Cardiac muscle cell (in vitro differentiated cells and primary cell): Measurements from ENCODE around the gene HMGN2. TPM values are rescaled to one million over a fixed set of nuclear protein-coding genes. Genes with fewer than 3 reads are reported as not detected.

Experiments used
- DNase-seq, 2 donors: peaks; one replicate each; pipeline versions ENCODE4 v3.0.0 to v3.0.0-alpha.2; 2010 to 2017; ENCODE audit warnings: low read depth in 1 of 2, low spot score in 1 of 2
- H3K27ac ChIP-seq: fragments of 200-600 bp; sonication (generic); 2 replicates; pipeline ENCODE4 v1.5.1; 2016
- H3K27me3 ChIP-seq: fragments of 200-600 bp; sonication (generic); 2 replicates; pipeline ENCODE4 v1.6.0; 2016; ENCODE audit warnings: control low read depth
- H3K36me3 ChIP-seq: fragments of 200-600 bp; sonication (generic); 2 replicates; pipeline ENCODE4 v1.5.1; 2016; ENCODE audit warnings: control low read depth
- H3K4me1 ChIP-seq: fragments of 200-600 bp; sonication (generic); 2 replicates; pipeline ENCODE4 v1.8.1; 2017; ENCODE audit warnings: low read depth, mild to moderate bottlenecking, mixed run types
- H3K4me3 ChIP-seq: fragments of 200-600 bp; sonication (generic); 2 replicates; pipeline ENCODE4 v1.5.1; 2016; ENCODE audit warnings: mild to moderate bottlenecking
- H3K9me3 ChIP-seq: fragments of 200-600 bp; sonication (generic); 2 replicates; pipeline ENCODE4 v1.5.1; 2017; ENCODE audit warnings: low read depth, mild to moderate bottlenecking, control low read depth
- polyA plus RNA-seq: library from polyadenylated mRNA; unstranded; fragments of >200 nt; fragmentation: Nextera tagmentation; extraction: Ambion mirVana; gene quantifications from 2 replicates; pipeline ENCODE4 v1.2.1, GENCODE V29; 2016
- total RNA-seq: library from RNA; depleted of rRNA; stranded (reverse); fragments of >200 nt; gene quantifications from 2 replicates; pipeline ENCODE4 v1.2.3, GENCODE V29; 2016
- TF ChIP-seq, protein P1 (sequence below): IDR thresholded peaks from 2 replicates; pipeline ENCODE4 v1.5.1; 2012; ENCODE audit warnings: low read depth, mild to moderate bottlenecking, low read length

Gene HMGN2
- total and polyA plus RNA-seq, 2 experiments from 2014 or later = 533 to 792 TPM

DNA sequence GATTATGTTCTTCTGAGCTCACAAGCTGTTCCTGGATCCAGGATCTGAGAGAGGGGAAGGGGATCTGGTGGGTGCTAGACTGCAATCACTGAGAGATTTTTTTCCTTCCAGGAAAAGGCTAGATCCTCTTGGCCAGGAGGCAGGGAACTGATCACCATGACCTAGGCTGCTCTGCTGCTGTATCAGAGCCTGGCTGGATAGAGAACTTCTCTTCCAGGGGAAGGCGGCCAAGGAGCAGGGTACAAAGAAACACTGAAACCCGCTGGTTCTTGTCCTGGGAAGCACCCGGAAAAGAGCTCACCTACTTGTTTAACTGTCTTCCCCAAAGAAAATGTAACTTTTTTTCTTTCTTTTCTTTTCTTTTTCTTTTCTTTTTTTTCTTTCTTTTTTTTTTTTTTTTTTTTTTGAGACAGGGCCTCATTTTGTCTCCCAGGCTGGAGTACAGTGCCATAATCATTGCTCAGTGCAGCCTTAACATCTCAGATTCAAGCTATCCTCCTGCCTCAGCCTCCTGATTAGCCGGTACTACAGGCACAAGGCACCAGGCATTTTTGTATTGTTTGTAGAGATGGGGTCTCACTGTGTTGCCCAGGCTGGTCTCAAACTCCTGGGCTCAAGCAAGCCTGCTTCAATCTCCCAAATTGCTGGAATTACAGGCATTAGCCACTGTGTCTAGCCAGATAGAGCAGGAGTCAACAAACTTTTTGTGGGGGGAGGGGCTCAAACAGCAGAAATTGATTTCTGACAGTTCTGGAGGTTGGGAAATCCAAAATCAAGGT lies 44.9 kb downstream of the HMGN2 start:
- DNase-seq = no peak
- H3K9me3 ChIP-seq = no peaks in the 10 kb centered on the region
- TF ChIP-seq, protein P1, sequence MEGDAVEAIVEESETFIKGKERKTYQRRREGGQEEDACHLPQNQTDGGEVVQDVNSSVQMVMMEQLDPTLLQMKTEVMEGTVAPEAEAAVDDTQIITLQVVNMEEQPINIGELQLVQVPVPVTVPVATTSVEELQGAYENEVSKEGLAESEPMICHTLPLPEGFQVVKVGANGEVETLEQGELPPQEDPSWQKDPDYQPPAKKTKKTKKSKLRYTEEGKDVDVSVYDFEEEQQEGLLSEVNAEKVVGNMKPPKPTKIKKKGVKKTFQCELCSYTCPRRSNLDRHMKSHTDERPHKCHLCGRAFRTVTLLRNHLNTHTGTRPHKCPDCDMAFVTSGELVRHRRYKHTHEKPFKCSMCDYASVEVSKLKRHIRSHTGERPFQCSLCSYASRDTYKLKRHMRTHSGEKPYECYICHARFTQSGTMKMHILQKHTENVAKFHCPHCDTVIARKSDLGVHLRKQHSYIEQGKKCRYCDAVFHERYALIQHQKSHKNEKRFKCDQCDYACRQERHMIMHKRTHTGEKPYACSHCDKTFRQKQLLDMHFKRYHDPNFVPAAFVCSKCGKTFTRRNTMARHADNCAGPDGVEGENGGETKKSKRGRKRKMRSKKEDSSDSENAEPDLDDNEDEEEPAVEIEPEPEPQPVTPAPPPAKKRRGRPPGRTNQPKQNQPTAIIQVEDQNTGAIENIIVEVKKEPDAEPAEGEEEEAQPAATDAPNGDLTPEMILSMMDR = no peak

GRCh38 chr1:26517766-26518049 lies 45.5 kb downstream of the HMGN2 start:
- TF ChIP-seq, protein P1 = no peak
- H3K4me3 ChIP-seq = no peak overlapping the region

More for the DNA sequence above, 44.9 kb downstream of the HMGN2 start:
- Histone ChIP-seq H3K27me3 (no peaks in the 10 kb centered on the region), H3K36me3 (no peaks in the 10 kb centered on the region), H3K4me1 (no peaks in the 10 kb centered on the region), H3K4me3 (no peak overlapping the region), H3K27ac (no peak overlapping the region)

DNA sequence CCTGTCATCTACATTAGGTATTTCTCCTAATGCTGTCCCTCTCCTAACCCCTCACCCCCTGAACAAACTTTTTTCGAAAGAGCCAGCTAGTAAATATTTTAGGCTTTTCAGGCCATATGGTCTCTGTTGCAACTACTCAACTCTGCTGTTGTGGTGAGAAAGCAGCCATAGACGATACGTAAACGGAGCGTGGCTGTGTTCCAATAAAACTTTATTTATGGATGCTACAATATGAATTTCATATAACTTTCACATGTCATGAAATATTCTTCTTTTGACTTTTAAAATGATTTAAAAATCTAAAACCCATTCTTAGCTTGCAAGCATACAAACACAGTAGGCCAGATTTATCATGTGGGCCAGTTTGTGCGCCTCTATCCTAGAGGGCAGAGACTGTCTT lies 46.1 kb downstream of the HMGN2 start:
- Histone ChIP-seq H3K27ac (no peak overlapping the region), H3K36me3 (no peaks in the 10 kb centered on the region), H3K27me3 (no peaks in the 10 kb centered on the region), H3K4me1 (no peaks in the 10 kb centered on the region), H3K4me3 (no peak overlapping the region), H3K9me3 (no peaks in the 10 kb centered on the region)
- no peak for DNase-seq
- TF ChIP-seq, protein P1 = no peak

More at GRCh38 chr1:26517766-26518049, 45.5 kb downstream of the HMGN2 start:
- Histone ChIP-seq H3K36me3 (no peaks in the 10 kb centered on the region), H3K27me3 (no peaks in the 10 kb centered on the region), H3K9me3 (no peaks in the 10 kb centered on the region), H3K4me1 (no peaks in the 10 kb centered on the region), H3K27ac (no peak overlapping the region)
- DNase-seq = no peak

DNA sequence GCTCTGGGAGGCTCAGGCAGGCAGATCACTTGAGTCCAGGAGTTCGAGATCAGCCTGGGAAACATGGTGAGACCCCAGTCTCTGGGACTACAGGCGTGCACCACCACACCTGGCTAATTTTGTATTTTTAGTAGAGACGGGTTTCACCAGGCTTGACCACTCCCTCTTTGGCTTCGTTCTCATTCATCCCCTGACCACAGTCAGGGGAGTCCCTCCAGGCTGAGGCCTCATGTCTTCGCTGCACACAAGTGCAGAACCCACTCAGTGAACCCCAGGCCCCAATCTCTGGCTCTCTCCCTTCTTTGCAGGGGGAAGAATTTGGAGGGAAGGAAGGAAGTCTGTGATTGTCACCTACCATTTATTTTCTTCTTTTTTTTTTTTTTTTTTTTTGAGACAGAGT lies 48.1 kb downstream of the HMGN2 start:
- H3K27ac ChIP-seq = no peak overlapping the region
- H3K4me1 ChIP-seq = no peaks in the 10 kb centered on the region
- DNase-seq = no peak
- H3K4me3 ChIP-seq = no peak overlapping the region
- TF ChIP-seq, protein P1 = no peak
- no peaks in the 10 kb centered on the region for H3K27me3 ChIP-seq
- no peaks in the 10 kb centered on the region for H3K9me3 ChIP-seq
- H3K36me3 ChIP-seq = no peaks in the 10 kb centered on the region

DNA sequence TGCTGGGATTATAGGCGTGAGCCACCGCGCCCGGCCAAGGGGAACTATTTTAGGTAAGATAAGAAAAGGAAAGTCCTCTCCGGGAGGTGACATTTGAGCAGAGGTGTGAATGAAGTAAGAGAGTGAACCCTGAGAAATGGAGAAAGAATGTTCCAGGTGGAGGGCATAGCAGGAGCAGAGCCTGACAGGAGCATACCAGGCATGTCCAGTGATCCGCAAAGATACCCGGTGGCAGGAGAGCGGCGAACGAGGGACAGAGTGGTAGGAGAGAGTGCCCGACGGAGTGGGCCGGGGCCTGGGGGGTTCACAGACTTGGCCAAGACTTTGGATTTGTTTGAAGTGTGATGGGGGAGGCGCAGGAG lies 49.4 kb downstream of the HMGN2 start:
- H3K4me1 ChIP-seq = no peaks in the 10 kb centered on the region

More for the DNA sequence above, 49.4 kb downstream of the HMGN2 start:
- Histone ChIP-seq H3K4me3 (no peak overlapping the region), H3K36me3 (no peaks in the 10 kb centered on the region), H3K9me3 (no peaks in the 10 kb centered on the region), H3K27me3 (no peaks in the 10 kb centered on the region), H3K27ac (no peak overlapping the region)
- TF ChIP-seq, protein P1 = no peak
- no peak for DNase-seq
